ENCODE measurements around the gene PARD3B.

Gene PARD3B

GRCh38 chr2:204781941-204782340, 236.7 kb downstream of the PARD3B start:
- no peak for TF ChIP-seq CTCF (IDR thresholded peaks at IDR 0.05; ENCODE audit: extremely low read depth, missing control alignments)
- DNase-seq (ENCODE audit: low spot score), result no peak

- TF ChIP-seq CTCF (IDR thresholded peaks at IDR 0.05; ENCODE audit: extremely low read depth, missing control alignments), result no peak
- DNase-seq (ENCODE audit: low spot score), result no peak
Measured at GRCh38 chr2:204790076-204790475, 244.8 kb downstream of the PARD3B start.

GRCh38 chr2:204791230-204791629, 246.0 kb downstream of the PARD3B start:
- no peak for TF ChIP-seq CTCF (IDR thresholded peaks at IDR 0.05; ENCODE audit: extremely low read depth, missing control alignments)
- no peak for DNase-seq (ENCODE audit: low spot score)

DNA sequence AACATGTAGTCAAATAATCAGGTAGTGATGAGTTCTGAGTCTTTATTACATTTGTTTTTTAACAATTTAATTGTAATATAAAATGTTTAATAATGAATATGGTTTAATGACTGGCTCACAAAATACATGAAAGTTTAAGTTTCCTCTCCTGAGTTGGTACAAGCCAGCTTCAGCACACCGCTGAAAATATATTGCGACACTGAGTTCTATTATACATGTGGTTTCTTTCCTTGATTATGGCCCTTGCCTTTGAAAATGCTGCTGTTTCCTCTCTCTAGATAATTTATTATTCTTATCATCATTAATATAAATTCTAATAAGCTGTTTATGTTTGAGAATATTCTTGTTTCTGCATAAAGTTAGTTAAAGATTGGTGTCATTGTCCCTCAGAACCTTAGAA, 249.3 kb downstream of the PARD3B start:
- no peak for DNase-seq (ENCODE audit: low spot score)
- TF ChIP-seq CTCF (IDR thresholded peaks at IDR 0.05; ENCODE audit: extremely low read depth, missing control alignments), result no peak

DNA sequence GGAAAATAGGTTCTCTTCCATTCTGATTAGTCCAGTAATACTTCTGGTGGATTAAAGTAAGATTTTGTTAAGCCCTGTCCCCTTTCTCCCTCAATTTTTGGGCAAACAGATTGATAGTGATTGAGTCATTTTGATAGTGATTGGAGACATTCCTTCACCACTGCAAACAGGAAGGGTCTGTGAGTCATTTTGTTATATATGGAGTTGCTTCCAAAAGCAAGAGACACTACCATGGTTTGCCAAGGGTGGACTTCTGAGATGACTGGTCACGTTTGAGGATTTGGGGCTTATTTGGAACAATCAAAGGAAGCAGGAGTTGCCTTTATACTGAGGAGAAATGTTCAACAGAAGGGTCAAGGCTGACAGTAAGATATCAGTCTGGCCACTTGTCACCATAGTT, 249.9 kb downstream of the PARD3B start:
- no peak for DNase-seq (ENCODE audit: low spot score)
- no peak for TF ChIP-seq CTCF (IDR thresholded peaks at IDR 0.05; ENCODE audit: extremely low read depth, missing control alignments)

GRCh38 chr2:204796581-204796980, 251.3 kb downstream of the PARD3B start:
- DNase-seq (ENCODE audit: low spot score), result peak; percentile 6
- no peak for TF ChIP-seq CTCF (IDR thresholded peaks at IDR 0.05; ENCODE audit: extremely low read depth, missing control alignments)

DNA sequence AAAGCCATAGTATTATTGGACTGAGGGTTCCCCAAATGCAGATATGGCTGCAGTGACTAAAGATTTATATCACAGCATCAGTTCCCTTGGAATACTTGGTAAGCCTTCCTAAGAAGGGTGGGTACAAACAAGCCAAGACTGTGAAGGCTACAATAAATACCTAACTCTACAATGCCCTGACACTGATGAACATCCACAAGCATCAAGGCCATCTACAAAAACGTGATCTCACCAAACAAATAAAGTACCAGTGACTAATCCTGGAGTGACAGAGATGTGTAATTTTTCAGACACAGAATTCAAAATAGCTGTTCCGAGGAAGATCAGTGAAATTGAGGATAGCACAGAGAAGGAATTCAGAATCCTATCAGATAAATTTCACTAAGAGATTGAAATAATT, 254.5 kb downstream of the PARD3B start:
- TF ChIP-seq CTCF (IDR thresholded peaks at IDR 0.05; ENCODE audit: extremely low read depth, missing control alignments), result no peak
- no peak for DNase-seq (ENCODE audit: low spot score)
